Testis (tissue), 3 donors: ENCODE data around the gene ZDHHC23. TPM values are rescaled to one million over a fixed set of nuclear protein-coding genes. Genes with fewer than 3 reads are reported as not detected.
A peak's percentile ranks its signal among the peaks of the same experiment; 100 is the strongest.

Source experiments
- DNase-seq: peaks from one replicate; pipeline ENCODE4 v3.0.0-alpha.2; 2019
- H3K27ac ChIP-seq, 2 donors: fragments of 200-600 bp; sonication (generic); one replicate each; pipeline ENCODE4 v1.5.1; 2019
- H3K27me3 ChIP-seq: fragments of 200-600 bp; sonication (generic); one replicate; pipeline ENCODE4 v1.5.1; 2019
- H3K36me3 ChIP-seq: fragments of 200-600 bp; sonication (generic); one replicate; pipeline ENCODE4 v1.5.1; 2017; ENCODE audit warnings: low read depth; ENCODE audit errors: missing control alignments
- H3K4me1 ChIP-seq: fragments of 200-600 bp; sonication (generic); one replicate; pipeline ENCODE4 v1.5.1; 2019
- H3K4me3 ChIP-seq, 2 donors: fragments of 200-600 bp; sonication (generic); one replicate each; pipeline ENCODE4 v1.5.1; 2017 to 2019
- H3K9me3 ChIP-seq: fragments of 200-600 bp; sonication (generic); one replicate; pipeline ENCODE4 v1.5.1; 2017
- CTCF ChIP-seq, 3 experiments: fragments of 450-650 bp in 2 of 3; fragments of 200-600 bp in 1 of 3; sonication (generic) in 1 of 3; IDR thresholded peaks; one replicate each; pipeline ENCODE4 v1.5.1; 2016 to 2019; ENCODE audit warnings: antibody characterized with exemption in 3 of 3, mild to moderate bottlenecking in 2 of 3, moderate library complexity in 1 of 3
- POLR2A ChIP-seq: fragments of 450-650 bp; IDR thresholded peaks from one replicate; pipeline ENCODE4 v1.6.1; 2017; ENCODE audit warnings: antibody characterized with exemption, mild to moderate bottlenecking, moderate library complexity
- WGBS, 2 donors: methylation state at CpG; one replicate each; pipeline ENCODE4 v1.1.5; 2018; 5-methylcytosine and 5-hydroxymethylcytosine counted together
- intact Hi-C: fragments of 100-400 bp; cut with DNase I; formaldehyde crosslinking; loops from one replicate; pipeline ENCODE4 v1.15.1; 2023; ENCODE audit warnings: low total_unique reads
- polyA plus RNA-seq: library from polyadenylated mRNA; stranded (reverse); fragments of 350-450 nt; fragmentation: Illumina TruSeq; extraction: RNeasy Lipid Tissue Mini Kit (QIAGEN cat#74804); gene quantifications from one replicate; pipeline ENCODE4 v1.2.3, GENCODE V29; 2014; ENCODE audit warnings: low read depth, low replicate concordance; ENCODE audit not compliant: insufficient read depth
- total RNA-seq, 2 donors: library from RNA; depleted of rRNA; stranded (reverse); fragments of >200 nt; gene quantifications; one replicate each; pipeline ENCODE4 v1.2.3, GENCODE V29; 2016

ZDHHC23 gene
- total and polyA plus RNA-seq, 3 donors from 2014 or later = 27.1 to 38.7 (median 36.4) TPM

- H3K4me3 ChIP-seq = no peak overlapping the region
- H3K36me3 ChIP-seq = no peaks in the 10 kb centered on the region
- TF ChIP-seq CTCF (IDR thresholded peaks at IDR 0.05) (no peak), POLR2A (no peak)
- no peaks in the 10 kb centered on the region for H3K27me3 ChIP-seq
- DNase-seq = no peak
- no peaks in the 10 kb centered on the region for H3K9me3 ChIP-seq
- H3K27ac ChIP-seq = peak overlapping the region in 1 of 2 donors; percentile 6
- H3K4me1 ChIP-seq = no peaks in the 10 kb centered on the region
- intact Hi-C loops = no loop called here
Observed at GRCh38 chr3:113981803-113982202, 34.0 kb downstream of the ZDHHC23 start.

- TF ChIP-seq POLR2A = no peak
- Histone ChIP-seq H3K9me3 (no peaks in the 10 kb centered on the region), H3K4me3 (no peak overlapping the region), H3K36me3 (no peaks in the 10 kb centered on the region), H3K27me3 (no peaks in the 10 kb centered on the region), H3K4me1 (no peaks in the 10 kb centered on the region), H3K27ac (peak overlapping the region; percentile 14 to 32)
- intact Hi-C loops = no loop called here
- 68 to 84% methylated on average over 3 of the region's 3 CpGs for WGBS, 2 donors
- DNase-seq = no peak
Observed at GRCh38 chr3:113983544-113983943, 35.7 kb downstream of the ZDHHC23 start.

GRCh38 chr3:113985541-113985940 lies 37.7 kb downstream of the ZDHHC23 start:
- 70 to 83% methylated on average over 4 of the region's 4 CpGs for WGBS, 2 donors
- no peaks in the 10 kb centered on the region for H3K9me3 ChIP-seq
- no peak for TF ChIP-seq CTCF (IDR thresholded peaks at IDR 0.05)
- DNase-seq = no peak
- intact Hi-C loops = no loop called here
- no peak overlapping the region for H3K4me3 ChIP-seq
- no peaks in the 10 kb centered on the region for H3K27me3 ChIP-seq
- H3K27ac ChIP-seq = peak overlapping the region in 1 of 2 donors; percentile 41
- H3K36me3 ChIP-seq = no peaks in the 10 kb centered on the region
- no peaks in the 10 kb centered on the region for H3K4me1 ChIP-seq

- no peak for DNase-seq
- intact Hi-C loops = no loop called here
- Histone ChIP-seq H3K36me3 (no peaks in the 10 kb centered on the region), H3K27me3 (no peaks in the 10 kb centered on the region), H3K27ac (no peak overlapping the region), H3K4me1 (no peaks in the 10 kb centered on the region), H3K4me3 (no peak overlapping the region), H3K9me3 (no peaks in the 10 kb centered on the region)
- TF ChIP-seq POLR2A = no peak
- no peak for TF ChIP-seq CTCF (IDR thresholded peaks at IDR 0.05)
- WGBS, 2 donors = 96 to 99% methylated on average over 5 of the region's 5 CpGs
Observed at GRCh38 chr3:114005481-114005880, 57.7 kb downstream of the ZDHHC23 start.

GRCh38 chr3:114011059-114011797 lies 63.4 kb downstream of the ZDHHC23 start:
- DNase-seq = no peak
- H3K27me3 ChIP-seq = no peaks in the 10 kb centered on the region
- no peaks in the 10 kb centered on the region for H3K36me3 ChIP-seq
- 79 to 93% methylated on average over 2 of the region's 2 CpGs for WGBS, 2 donors
- H3K4me3 ChIP-seq = no peak overlapping the region
- TF ChIP-seq CTCF (IDR thresholded peaks at IDR 0.05) = no peak
- TF ChIP-seq POLR2A = no peak
- intact Hi-C loops = no loop called here
- no peaks in the 10 kb centered on the region for H3K9me3 ChIP-seq
- no peaks in the 10 kb centered on the region for H3K4me1 ChIP-seq
- H3K27ac ChIP-seq = no peak overlapping the region

Other genes with a start within 250 kb of the ZDHHC23 start
- gene NAA50, start 201.8 kb upstream of the ZDHHC23 start, total RNA-seq = 100 to 1,000 TPM; 139 to 174 TPM
- 100.0 TPM for gene NAA50, start 201.8 kb upstream of the ZDHHC23 start, polyA plus RNA-seq
- 10 to 100 TPM; 51.6 to 55.9 TPM for gene ATP6V1A, start 201.0 kb upstream of the ZDHHC23 start, total RNA-seq
- 37.8 TPM for gene ATP6V1A, start 201.0 kb upstream of the ZDHHC23 start, polyA plus RNA-seq
- gene GRAMD1C, start 109.2 kb upstream of the ZDHHC23 start, total RNA-seq = 10 to 100 TPM; 24.1 to 24.3 TPM
- 45.5 TPM for gene GRAMD1C, start 109.2 kb upstream of the ZDHHC23 start, polyA plus RNA-seq
- gene CCDC191, start 108.5 kb downstream of the ZDHHC23 start, total RNA-seq = 10 to 100 TPM; 13.9 to 22.5 TPM
- 14.2 TPM for gene CCDC191, start 108.5 kb downstream of the ZDHHC23 start, polyA plus RNA-seq
- gene QTRT2, start 108.7 kb downstream of the ZDHHC23 start, total RNA-seq = 10 to 100 TPM; 24.0 to 29.5 TPM
- gene QTRT2, start 108.7 kb downstream of the ZDHHC23 start, polyA plus RNA-seq = 17.9 TPM
- under 1 TPM; 0.37 to 0.39 TPM for gene DRD3, start 231.0 kb downstream of the ZDHHC23 start, total RNA-seq
- 0.94 TPM for gene DRD3, start 231.0 kb downstream of the ZDHHC23 start, polyA plus RNA-seq